DOHH2 (cell line): ENCODE data around the gene C13orf42.
A peak's percentile ranks its signal among the peaks of the same experiment; 100 is the strongest.

Experiments
- H3F3A ChIP-seq: fragments of 200-600 bp; sonication (generic), shearing (Covaris generic); 2 replicates; pipeline ENCODE4 v1.6.0; 2016; ENCODE audit warnings: antibody characterized with exemption, mild to moderate bottlenecking; ENCODE audit not compliant: control insufficient read depth, insufficient read depth
- H3K27ac ChIP-seq: fragments of 200-600 bp; sonication (generic); 2 replicates; pipeline ENCODE4 v1.5.1; 2014; ENCODE audit warnings: low read depth, mild to moderate bottlenecking, low read length, moderate library complexity
- H3K27me3 ChIP-seq: fragments of 200-600 bp; sonication (generic); 2 replicates; pipeline ENCODE4 v1.6.1; 2014; ENCODE audit warnings: mild to moderate bottlenecking, low read length, mixed read lengths; ENCODE audit not compliant: control insufficient read depth
- H3K36me3 ChIP-seq: fragments of 200-600 bp; sonication (generic); 2 replicates; pipeline ENCODE4 v1.6.1; 2014; ENCODE audit warnings: mild to moderate bottlenecking, low read length, moderate library complexity, mixed read lengths; ENCODE audit not compliant: control insufficient read depth
- H3K4me1 ChIP-seq: fragments of 200-600 bp; sonication (generic); 2 replicates; pipeline ENCODE4 v1.6.1; 2014; ENCODE audit warnings: mild to moderate bottlenecking, low read length, mixed read lengths; ENCODE audit not compliant: control insufficient read depth
- H3K4me2 ChIP-seq: fragments of 200-600 bp; sonication (generic); 2 replicates; pipeline ENCODE4 v1.6.0; 2014; ENCODE audit warnings: mild to moderate bottlenecking, low read length, moderate library complexity
- H3K4me3 ChIP-seq: fragments of 200-600 bp; sonication (generic); 2 replicates; pipeline ENCODE4 v1.5.1; 2014; ENCODE audit warnings: mild to moderate bottlenecking, low read length, mixed read lengths
- H3K79me2 ChIP-seq: fragments of 200-600 bp; sonication (generic); 2 replicates; pipeline ENCODE4 v1.6.1; 2014; ENCODE audit warnings: mild to moderate bottlenecking, low read length, mixed read lengths; ENCODE audit not compliant: control insufficient read depth
- H3K9me2 ChIP-seq: fragments of 200-600 bp; sonication (generic); replicated peaks from 2 replicates; pipeline ENCODE4 v1.6.1; 2014; ENCODE audit warnings: mild to moderate bottlenecking, low read length, mixed read lengths; ENCODE audit not compliant: control insufficient read depth
- H3K9me3 ChIP-seq: fragments of 200-600 bp; sonication (generic); 2 replicates; pipeline ENCODE4 v1.6.1; 2014; ENCODE audit warnings: antibody characterized with exemption, low read length, mixed read lengths; ENCODE audit not compliant: control insufficient read depth, insufficient read depth
- H4K20me1 ChIP-seq: fragments of 200-600 bp; sonication (generic); 2 replicates; pipeline ENCODE4 v1.6.0; 2014; ENCODE audit warnings: low read depth, mild to moderate bottlenecking, antibody characterized with exemption, low read length, moderate library complexity; ENCODE audit not compliant: control insufficient read depth, insufficient read depth
- EZH2phosphoT487 ChIP-seq: fragments of 200-600 bp; sonication (generic); IDR thresholded peaks from 2 replicates; pipeline ENCODE4 v1.6.1; 2017; ENCODE audit warnings: borderline replicate concordance, mild to moderate bottlenecking, antibody characterized with exemption, low read length, moderate library complexity, mixed read lengths
- TF ChIP-seq, protein P1 (sequence below): fragments of 200-600 bp; sonication (generic); IDR thresholded peaks from one replicate; pipeline ENCODE4 v1.5.1; 2014; ENCODE audit warnings: antibody characterized with exemption, mild to moderate bottlenecking, low read depth, low read length; ENCODE audit not compliant: poor library complexity, severe bottlenecking

C13orf42 gene

DNA sequence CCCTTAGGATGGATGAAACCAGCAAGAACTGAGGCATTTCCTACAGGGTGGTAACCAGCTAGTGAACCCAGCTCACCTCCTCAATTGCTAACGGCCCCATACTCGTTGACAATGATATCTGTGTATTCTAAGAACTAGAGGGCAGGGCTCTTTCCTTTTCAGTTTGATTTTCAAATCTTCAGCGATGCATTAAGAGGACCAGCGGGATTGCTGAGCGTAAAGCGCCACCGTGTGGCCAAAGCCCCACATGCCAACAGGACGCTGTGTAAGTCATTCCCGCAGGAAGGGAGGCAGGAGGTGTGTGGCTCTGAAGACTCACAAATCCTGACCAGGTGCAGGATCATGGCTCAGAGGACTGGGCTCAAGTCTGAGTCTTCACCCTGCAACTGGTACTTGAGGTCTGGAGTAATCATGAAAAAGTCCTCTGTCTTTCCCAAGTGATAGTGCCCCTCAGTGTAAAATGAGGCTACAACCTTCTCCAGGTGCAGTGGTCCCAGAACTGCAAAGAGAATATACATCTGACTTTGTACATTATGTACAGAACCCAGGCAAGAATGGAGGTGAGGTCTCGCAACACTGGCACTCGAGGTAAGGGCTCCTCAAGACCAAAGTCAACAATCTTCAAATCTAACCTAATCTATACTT lies 40.9 kb downstream of the C13orf42 start:
- Histone ChIP-seq H3F3A (no peaks in the 10 kb centered on the region), H4K20me1 (no peaks in the 10 kb centered on the region), H3K9me3 (no peaks in the 10 kb centered on the region), H3K4me3 (no peak overlapping the region), H3K79me2 (no peaks in the 10 kb centered on the region), H3K9me2 (no peaks in the 10 kb centered on the region), H3K36me3 (no peaks in the 10 kb centered on the region), H3K27me3 (peaks cover 10% of the 10 kb centered on the region; the same call in 1 of the 2 replicates), H3K4me1 (peaks cover 6% of the 10 kb centered on the region), H3K27ac (no peak overlapping the region), H3K4me2 (no peak overlapping the region)
- TF ChIP-seq, protein P1, sequence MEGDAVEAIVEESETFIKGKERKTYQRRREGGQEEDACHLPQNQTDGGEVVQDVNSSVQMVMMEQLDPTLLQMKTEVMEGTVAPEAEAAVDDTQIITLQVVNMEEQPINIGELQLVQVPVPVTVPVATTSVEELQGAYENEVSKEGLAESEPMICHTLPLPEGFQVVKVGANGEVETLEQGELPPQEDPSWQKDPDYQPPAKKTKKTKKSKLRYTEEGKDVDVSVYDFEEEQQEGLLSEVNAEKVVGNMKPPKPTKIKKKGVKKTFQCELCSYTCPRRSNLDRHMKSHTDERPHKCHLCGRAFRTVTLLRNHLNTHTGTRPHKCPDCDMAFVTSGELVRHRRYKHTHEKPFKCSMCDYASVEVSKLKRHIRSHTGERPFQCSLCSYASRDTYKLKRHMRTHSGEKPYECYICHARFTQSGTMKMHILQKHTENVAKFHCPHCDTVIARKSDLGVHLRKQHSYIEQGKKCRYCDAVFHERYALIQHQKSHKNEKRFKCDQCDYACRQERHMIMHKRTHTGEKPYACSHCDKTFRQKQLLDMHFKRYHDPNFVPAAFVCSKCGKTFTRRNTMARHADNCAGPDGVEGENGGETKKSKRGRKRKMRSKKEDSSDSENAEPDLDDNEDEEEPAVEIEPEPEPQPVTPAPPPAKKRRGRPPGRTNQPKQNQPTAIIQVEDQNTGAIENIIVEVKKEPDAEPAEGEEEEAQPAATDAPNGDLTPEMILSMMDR, result peak; percentile 98
- TF ChIP-seq EZH2phosphoT487, result no peak

DNA sequence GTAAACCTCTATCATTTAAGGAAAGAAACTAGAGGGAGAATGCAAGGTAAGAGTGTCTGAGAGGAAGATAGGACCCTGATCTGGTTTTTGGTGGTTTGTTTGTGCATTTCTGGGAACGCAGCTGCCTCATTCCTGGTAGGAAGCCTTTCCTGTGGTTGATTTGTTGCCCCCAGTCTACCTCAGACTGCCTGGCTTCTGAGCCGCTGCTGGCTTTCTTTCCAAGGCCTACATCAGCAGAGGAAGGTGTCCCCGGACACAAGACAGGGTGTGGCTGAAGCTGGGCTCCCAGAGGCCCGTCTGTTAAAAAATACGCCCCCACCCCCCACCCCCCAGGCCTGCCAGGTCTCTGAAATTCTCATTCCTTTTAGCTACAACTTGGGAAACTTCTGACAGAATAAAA lies 42.6 kb downstream of the C13orf42 start:
- no peaks in the 10 kb centered on the region for H3K9me2 ChIP-seq
- no peaks in the 10 kb centered on the region for H4K20me1 ChIP-seq
- H3K4me2 ChIP-seq, result no peak overlapping the region
- no peak overlapping the region for H3K4me3 ChIP-seq
- H3K27me3 ChIP-seq, result peaks cover 10% of the 10 kb centered on the region; the same call in 1 of the 2 replicates
- peaks cover 6% of the 10 kb centered on the region for H3K4me1 ChIP-seq
- no peaks in the 10 kb centered on the region for H3F3A ChIP-seq
- H3K27ac ChIP-seq, result no peak overlapping the region
- no peaks in the 10 kb centered on the region for H3K9me3 ChIP-seq
- no peaks in the 10 kb centered on the region for H3K36me3 ChIP-seq
- TF ChIP-seq EZH2phosphoT487, result no peak
- TF ChIP-seq, protein P1, result no peak
- no peaks in the 10 kb centered on the region for H3K79me2 ChIP-seq

DNA sequence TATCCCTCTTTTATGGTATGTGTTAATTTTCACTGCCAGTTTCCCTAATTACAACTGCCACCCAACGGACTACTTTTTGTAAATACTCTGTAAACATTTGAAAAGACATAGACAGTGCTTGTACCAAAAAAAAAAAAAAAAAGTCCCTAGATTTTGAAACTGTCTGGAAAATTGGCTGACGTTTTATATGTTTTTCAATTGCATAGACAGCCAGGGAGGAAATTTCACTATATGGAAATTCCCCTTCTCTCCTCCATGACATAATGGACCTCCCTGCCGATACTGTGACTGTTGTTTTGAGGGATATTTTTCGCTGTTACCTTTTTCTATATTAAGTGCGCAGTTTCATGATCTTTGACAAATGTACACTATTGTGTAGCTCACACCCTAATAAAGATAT lies 43.4 kb downstream of the C13orf42 start:
- Histone ChIP-seq H3K4me1 (peaks cover 6% of the 10 kb centered on the region), H3K27ac (no peak overlapping the region), H3K9me3 (no peaks in the 10 kb centered on the region), H3K36me3 (no peaks in the 10 kb centered on the region), H3K9me2 (no peaks in the 10 kb centered on the region), H3K79me2 (no peaks in the 10 kb centered on the region), H3F3A (no peaks in the 10 kb centered on the region), H3K4me3 (no peak overlapping the region), H4K20me1 (no peaks in the 10 kb centered on the region), H3K4me2 (no peak overlapping the region), H3K27me3 (peaks cover 10% of the 10 kb centered on the region; the same call in 1 of the 2 replicates)
- TF ChIP-seq, protein P1, result no peak
- TF ChIP-seq EZH2phosphoT487, result no peak
